Superior temporal gyrus (tissue), 1 donor: Measurements from ENCODE around the gene RABIF.
"Not testable (repeated sequence)": the region's sequence is repeated elsewhere in the genome, so short reads cannot be mapped to it uniquely, and the experiment has no call there.

Experiments
- DNase-seq: peaks from one replicate; pipeline ENCODE4 v3.0.0-alpha.2; 2016; ENCODE audit errors: extremely low spot score

The RABIF gene

GRCh38 chr1:202888531-202889360, at the start of gene RABIF:
RABIF (minus strand) TSS chr1:202889149; CDS start chr1:202889098, 51 bp downstream.
- peak; percentile 98 for DNase-seq

- no peak for DNase-seq
These were observed 49.5 kb upstream of the RABIF start for GRCh38 chr1:202938287-202938925.

- not testable (repeated sequence) for DNase-seq
These were observed 47.5 kb upstream of the RABIF start for GRCh38 chr1:202936409-202936808.

GRCh38 chr1:202935844-202936243, 46.9 kb upstream of the RABIF start:
- DNase-seq, result no peak

- no peak for DNase-seq
These were observed 45.8 kb upstream of the RABIF start for GRCh38 chr1:202934755-202935154.

- no peak for DNase-seq
These were observed 43.5 kb upstream of the RABIF start for GRCh38 chr1:202932476-202932875.

GRCh38 chr1:202926581-202927491, 37.9 kb upstream of the RABIF start, which contains the start of gene KLHL12:
KLHL12 (minus strand) TSS chr1:202927234; CDS start chr1:202925162, 2,072 bp downstream.
- peak; percentile 97 for DNase-seq

GRCh38 chr1:202923533-202923932, 34.6 kb upstream of the RABIF start:
- DNase-seq, result no peak

- DNase-seq, result no peak
These were observed 30.7 kb upstream of the RABIF start for GRCh38 chr1:202919615-202920014.

- DNase-seq, result no peak
These were observed 26.2 kb upstream of the RABIF start for GRCh38 chr1:202915146-202915545.

- DNase-seq, result not testable (repeated sequence)
These were observed 23.5 kb upstream of the RABIF start for GRCh38 chr1:202912476-202912875.

- DNase-seq, result no peak
These were observed 20.5 kb upstream of the RABIF start for GRCh38 chr1:202909494-202909893.

GRCh38 chr1:202908998-202909397, 20.0 kb upstream of the RABIF start:
- no peak for DNase-seq

- no peak for DNase-seq
These were observed 16.4 kb upstream of the RABIF start for GRCh38 chr1:202905331-202905730.

GRCh38 chr1:202903808-202904207, 14.9 kb upstream of the RABIF start:
- not testable (repeated sequence) for DNase-seq

GRCh38 chr1:202901555-202901954, 12.6 kb upstream of the RABIF start:
- DNase-seq, result no peak

- DNase-seq, result no peak
These were observed 3.6 kb upstream of the RABIF start for GRCh38 chr1:202892501-202892900.

- DNase-seq, result no peak
These were observed 1.4 kb upstream of the RABIF start for GRCh38 chr1:202890392-202890791.

GRCh38 chr1:202888221-202888530, 773 bp downstream of the RABIF start:
- DNase-seq, result no peak

- no peak for DNase-seq
These were observed 7.9 kb downstream of the RABIF start for GRCh38 chr1:202880961-202881460.

- DNase-seq, result no peak
These were observed 8.9 kb downstream of the RABIF start for GRCh38 chr1:202880062-202880461.

GRCh38 chr1:202879128-202879527, 9.8 kb downstream of the RABIF start:
- no peak for DNase-seq
